GM23248 (cell line): Measurements from ENCODE around the gene SETBP1. TPM values are rescaled to one million over a fixed set of nuclear protein-coding genes. Genes with fewer than 3 reads are reported as not detected.

Source experiments
- DNase-seq: peaks from one replicate; pipeline ENCODE4 v3.0.0-alpha.2; 2015
- H2AFZ ChIP-seq: fragments of 200-600 bp; sonication (generic); 2 replicates; pipeline ENCODE4 v1.6.1; 2016; ENCODE audit warnings: antibody characterized with exemption
- H3F3A ChIP-seq: fragments of 200-600 bp; sonication (generic); 2 replicates; pipeline ENCODE4 v1.6.1; 2016; ENCODE audit warnings: mild to moderate bottlenecking, antibody characterized with exemption, mixed run types; ENCODE audit not compliant: insufficient read depth
- H3K27ac ChIP-seq: fragments of 200-600 bp; sonication (generic); 2 replicates; pipeline ENCODE4 v1.5.1; 2016; ENCODE audit warnings: mild to moderate bottlenecking
- H3K27me3 ChIP-seq: fragments of 200-600 bp; sonication (generic); replicated peaks from 2 replicates; pipeline ENCODE4 v1.6.1; 2016; ENCODE audit warnings: mild to moderate bottlenecking; ENCODE audit not compliant: insufficient read depth
- H3K36me3 ChIP-seq: fragments of 200-600 bp; sonication (generic); 2 replicates; pipeline ENCODE4 v1.6.1; 2016; ENCODE audit warnings: low read depth, mild to moderate bottlenecking
- H3K4me1 ChIP-seq: fragments of 200-600 bp; sonication (generic); 2 replicates; pipeline ENCODE4 v1.6.1; 2016; ENCODE audit warnings: mild to moderate bottlenecking; ENCODE audit not compliant: insufficient read depth
- H3K4me2 ChIP-seq: fragments of 200-600 bp; sonication (generic); one replicate; pipeline ENCODE4 v1.6.1; 2016; ENCODE audit warnings: mild to moderate bottlenecking; ENCODE audit not compliant: unreplicated experiment
- H3K4me3 ChIP-seq: fragments of 200-600 bp; sonication (generic); 2 replicates; pipeline ENCODE4 v1.5.1; 2016; ENCODE audit warnings: mild to moderate bottlenecking
- H3K79me2 ChIP-seq: fragments of 200-600 bp; sonication (generic); 2 replicates; pipeline ENCODE4 v1.6.1; 2016; ENCODE audit warnings: mild to moderate bottlenecking; ENCODE audit not compliant: insufficient read depth
- H3K9ac ChIP-seq: fragments of 200-600 bp; sonication (generic); 2 replicates; pipeline ENCODE4 v1.6.1; 2016; ENCODE audit warnings: mild to moderate bottlenecking
- H3K9me2 ChIP-seq: fragments of 200-600 bp; sonication (generic); 2 replicates; pipeline ENCODE4 v1.6.1; 2016; ENCODE audit warnings: mixed run types, mild to moderate bottlenecking, moderate library complexity; ENCODE audit not compliant: insufficient read depth
- H3K9me3 ChIP-seq: fragments of 200-600 bp; sonication (generic); one replicate; pipeline ENCODE4 v1.6.1; 2017; ENCODE audit warnings: low read depth
- H4K20me1 ChIP-seq: fragments of 200-600 bp; sonication (generic); 2 replicates; pipeline ENCODE4 v1.6.0; 2016; ENCODE audit not compliant: insufficient read depth
- EZH2 ChIP-seq: fragments of 200-600 bp; sonication (generic); IDR thresholded peaks from 2 replicates; pipeline ENCODE4 v1.6.1; 2018; ENCODE audit warnings: antibody characterized with exemption, mild to moderate bottlenecking; ENCODE audit not compliant: insufficient read depth, poor library complexity, severe bottlenecking
- EZH2phosphoT487 ChIP-seq: fragments of 200-600 bp; sonication (generic); IDR thresholded peaks from 2 replicates; pipeline ENCODE4 v1.6.1; 2018; ENCODE audit warnings: antibody characterized with exemption, moderate library complexity, mild to moderate bottlenecking, low read depth; ENCODE audit not compliant: insufficient read depth
- WGBS, 2 experiments: methylation state at CpG; one replicate each; pipeline ENCODE4 v1.1.6; 2015 to 2017; ENCODE audit warnings: low lambda C conversion rate in 2 of 2, low coverage in 1 of 2; ENCODE audit errors: missing lambda C conversion rate in 2 of 2; 5-methylcytosine and 5-hydroxymethylcytosine counted together
- in situ Hi-C: fragments of 300-500 bp; cut with MboI; formaldehyde crosslinking; loops from 2 replicates; pipeline ENCODE4 v1.15.0; 2020
- polyA plus RNA-seq: library from polyadenylated mRNA; unstranded; fragments of >200 nt; fragmentation: Nextera tagmentation; extraction: Ambion mirVana; gene quantifications from 2 replicates; pipeline ENCODE4 v1.2.1, GENCODE V29; 2016
- total RNA-seq: library from RNA; depleted of rRNA; stranded (reverse); fragments of >200 nt; shearing (Covaris generic); gene quantifications from 2 replicates; pipeline ENCODE4 v1.2.3, GENCODE V29; 2014

The SETBP1 gene
- total and polyA plus RNA-seq, 2 experiments from 2014 or later: 1.3 to 4.1 TPM

GRCh38 chr18:45086777-45087176 is 406.1 kb downstream of the SETBP1 start:
- H3K9ac ChIP-seq: no peak overlapping the region
- WGBS, 2 experiments: 92% methylated on average over 3 of the region's 3 CpGs
- H3F3A ChIP-seq: no peaks in the 10 kb centered on the region
- TF ChIP-seq EZH2 (no peak), EZH2phosphoT487 (no peak)
- no peaks in the 10 kb centered on the region for H3K36me3 ChIP-seq
- no peak overlapping the region for H2AFZ ChIP-seq
- no peaks in the 10 kb centered on the region for H3K9me3 ChIP-seq
- H3K27me3 ChIP-seq: no peaks in the 10 kb centered on the region
- H3K9me2 ChIP-seq: no peaks in the 10 kb centered on the region
- no peak overlapping the region for H3K4me2 ChIP-seq
- H3K79me2 ChIP-seq: no peaks in the 10 kb centered on the region
- H4K20me1 ChIP-seq: no peaks in the 10 kb centered on the region
- H3K27ac ChIP-seq: no peak overlapping the region
- H3K4me3 ChIP-seq: no peak overlapping the region
- DNase-seq: no peak
- no peaks in the 10 kb centered on the region for H3K4me1 ChIP-seq
- in situ Hi-C loops: no loop called here

GRCh38 chr18:45090526-45091140 is 409.9 kb downstream of the SETBP1 start:
- H2AFZ ChIP-seq: no peak overlapping the region
- no peaks in the 10 kb centered on the region for H3K9me3 ChIP-seq
- no peaks in the 10 kb centered on the region for H4K20me1 ChIP-seq
- H3K4me2 ChIP-seq: no peak overlapping the region
- no peaks in the 10 kb centered on the region for H3F3A ChIP-seq
- no peaks in the 10 kb centered on the region for H3K79me2 ChIP-seq
- no peak overlapping the region for H3K9ac ChIP-seq
- no peak for DNase-seq
- no peak overlapping the region for H3K4me3 ChIP-seq
- H3K27ac ChIP-seq: no peak overlapping the region
- H3K9me2 ChIP-seq: no peaks in the 10 kb centered on the region
- no peak for TF ChIP-seq EZH2
- TF ChIP-seq EZH2phosphoT487: no peak
- H3K4me1 ChIP-seq: no peaks in the 10 kb centered on the region
- in situ Hi-C loops: no loop called here
- 93 to 95% methylated on average over 7 of the region's 7 CpGs for WGBS, 2 experiments
- no peaks in the 10 kb centered on the region for H3K27me3 ChIP-seq
- H3K36me3 ChIP-seq: no peaks in the 10 kb centered on the region

GRCh38 chr18:45100321-45101105 is 419.8 kb downstream of the SETBP1 start:
- Histone ChIP-seq H3K4me3 (no peak overlapping the region), H3K9ac (no peak overlapping the region), H3K4me1 (0 out of 2 replicates have a peak, but pooled peaks cover 2% of the 10 kb centered on the region), H4K20me1 (no peaks in the 10 kb centered on the region), H3K79me2 (no peaks in the 10 kb centered on the region), H3K36me3 (no peaks in the 10 kb centered on the region), H3K27me3 (no peaks in the 10 kb centered on the region), H3K9me2 (no peaks in the 10 kb centered on the region), H3K27ac (no peak overlapping the region), H2AFZ (no peak overlapping the region), H3K9me3 (no peaks in the 10 kb centered on the region), H3F3A (peaks cover 7% of the 10 kb centered on the region; the same call in 1 of the 2 replicates), H3K4me2 (no peak overlapping the region)
- 70% methylated on average over 4 of the region's 4 CpGs for WGBS, 2 experiments
- TF ChIP-seq EZH2phosphoT487 (no peak), EZH2 (no peak)
- in situ Hi-C loops: no loop called here
- no peak for DNase-seq

- no peaks in the 10 kb centered on the region for H3K27me3 ChIP-seq
- TF ChIP-seq EZH2 (no peak), EZH2phosphoT487 (no peak)
- no peak overlapping the region for H3K4me3 ChIP-seq
- 90 to 91% methylated on average over 3 of the region's 3 CpGs for WGBS, 2 experiments
- no peaks in the 10 kb centered on the region for H3K9me2 ChIP-seq
- no peak for DNase-seq
- no peak overlapping the region for H3K27ac ChIP-seq
- H3K9ac ChIP-seq: no peak overlapping the region
- in situ Hi-C loops: no loop called here
- H3K9me3 ChIP-seq: no peaks in the 10 kb centered on the region
- peaks cover 20% of the 10 kb centered on the region for H3F3A ChIP-seq
- H2AFZ ChIP-seq: no peak overlapping the region
- H3K79me2 ChIP-seq: no peaks in the 10 kb centered on the region
- H3K36me3 ChIP-seq: no peaks in the 10 kb centered on the region
- H3K4me2 ChIP-seq: no peak overlapping the region
- H4K20me1 ChIP-seq: no peaks in the 10 kb centered on the region
- H3K4me1 ChIP-seq: peaks cover 19% of the 10 kb centered on the region
Measured at GRCh38 chr18:45102126-45102525, 421.4 kb downstream of the SETBP1 start.
